Breast epithelium (tissue), 4 donors: ENCODE results near the gene ST8SIA5. TPM values are rescaled to one million over a fixed set of nuclear protein-coding genes. Genes with fewer than 3 reads are reported as not detected.
"Not testable (repeated sequence)": the region's sequence is repeated elsewhere in the genome, so short reads cannot be mapped to it uniquely, and the experiment has no call there.

Experiments
- DNase-seq, 2 donors: peaks; one replicate each; pipeline ENCODE4 v3.0.0-alpha.2; 2019; ENCODE audit warnings: low spot score in 2 of 2
- H3K27ac ChIP-seq, 2 donors: fragments of 200-600 bp; sonication (generic) in 1 of 2; one replicate each; pipeline ENCODE4 v1.5.1; 2016 to 2019; ENCODE audit warnings: mild to moderate bottlenecking in 1 of 2
- H3K27me3 ChIP-seq, 2 donors: fragments of 200-600 bp; sonication (generic) in 1 of 2; one replicate each; pipeline versions ENCODE4 v1.5.1 to v1.6.0; 2017 to 2019; ENCODE audit warnings: control low read depth in 1 of 2, mild to moderate bottlenecking in 1 of 2
- H3K36me3 ChIP-seq: fragments of 200-600 bp; one replicate; pipeline ENCODE4 v1.5.1; 2019
- H3K4me1 ChIP-seq, 2 donors: fragments of 200-600 bp; sonication (generic); one replicate each; pipeline ENCODE4 v1.5.1; 2016 to 2019; ENCODE audit warnings: control low read depth in 1 of 2
- H3K4me3 ChIP-seq, 3 donors: fragments of 200-600 bp; sonication (generic); 1 replicate in 2 of 3; 2 replicates in 1 of 3; pipeline ENCODE4 v1.5.1; 2016 to 2019; ENCODE audit warnings: mild to moderate bottlenecking in 3 of 3, moderate library complexity in 2 of 3
- H3K9me3 ChIP-seq, 2 donors: fragments of 200-600 bp; sonication (generic) in 1 of 2; one replicate each; pipeline ENCODE4 v1.5.1; 2016 to 2019; ENCODE audit warnings: control low read depth in 1 of 2
- CTCF ChIP-seq, 3 donors: fragments of 450-650 bp; IDR thresholded peaks; one replicate each; pipeline ENCODE4 v1.5.1; 2016 to 2017; ENCODE audit warnings: antibody characterized with exemption in 3 of 3, mild to moderate bottlenecking in 3 of 3, moderate library complexity in 3 of 3
- POLR2A ChIP-seq: fragments of 450-650 bp; IDR thresholded peaks from one replicate; pipeline ENCODE4 v1.6.1; 2016; ENCODE audit warnings: antibody characterized with exemption, mild to moderate bottlenecking, moderate library complexity
- POLR2AphosphoS5 ChIP-seq, 3 donors: sonication (generic); formaldehyde crosslinking; IDR thresholded peaks; one replicate each; pipeline ENCODE4 v1.6.1; 2017; ENCODE audit warnings: antibody characterized with exemption in 3 of 3
- intact Hi-C: fragments of 100-400 bp; cut with DNase I; formaldehyde crosslinking; loops from one replicate; pipeline ENCODE4 v1.15.1; 2023; ENCODE audit warnings: low total_unique reads
- total RNA-seq, 3 donors: library from RNA; depleted of rRNA; stranded (reverse); fragments of >200 nt; gene quantifications; one replicate each; pipeline ENCODE4 v1.1.0, GENCODE V29; 2016

ST8SIA5 gene
- total RNA-seq = under 1 TPM in 2 of 3 donors, not detected in 1; 0.29 to 0.33 TPM

- Histone ChIP-seq H3K9me3 (no peaks in the 10 kb centered on the region), H3K4me3 (peak within 1 kb of the TSS in 2 of 3 donors; percentile 37 to 53), H3K36me3 (no peaks in the 10 kb centered on the region), H3K27me3 (peaks cover 0 to 45% of the 10 kb centered on the region in 2 donors), H3K27ac (no peak within 1 kb of the TSS), H3K4me1 (no peaks in the 10 kb centered on the region)
- DNase-seq = no peak
- intact Hi-C loops = no loop called here
- TF ChIP-seq POLR2A (no peak), CTCF (IDR thresholded peaks at IDR 0.05) (no peak), POLR2AphosphoS5 (IDR thresholded peaks at IDR 0.05) (no peak)
These were observed at the start of gene ST8SIA5 for GRCh38 chr18:46756559-46757201. Gene ST8SIA5 (minus strand): TSS chr18:46757053. CDS start chr18:46756508, 545 bp downstream.

GRCh38 chr18:46795945-46796344 lies 39.1 kb upstream of the ST8SIA5 start:
- DNase-seq, H3K36me3 ChIP-seq, intact Hi-C loops, H3K4me1 ChIP-seq, H3K4me3 ChIP-seq, H3K27ac ChIP-seq, H3K9me3 ChIP-seq, H3K27me3 ChIP-seq: not testable (repeated sequence)

- intact Hi-C loops = no loop called here
- H3K27me3 ChIP-seq = no peaks in the 10 kb centered on the region
- no peaks in the 10 kb centered on the region for H3K4me1 ChIP-seq
- no peak for DNase-seq
- H3K4me3 ChIP-seq = no peak overlapping the region
- H3K9me3 ChIP-seq = no peaks in the 10 kb centered on the region
- TF ChIP-seq POLR2AphosphoS5 (IDR thresholded peaks at IDR 0.05) = no peak
- TF ChIP-seq CTCF (IDR thresholded peaks at IDR 0.05) = no peak
- no peak for TF ChIP-seq POLR2A
- no peak overlapping the region for H3K27ac ChIP-seq
- no peaks in the 10 kb centered on the region for H3K36me3 ChIP-seq
These were observed 37.8 kb upstream of the ST8SIA5 start for GRCh38 chr18:46794607-46795006.

GRCh38 chr18:46793565-46793964 lies 36.7 kb upstream of the ST8SIA5 start:
- no peak overlapping the region for H3K27ac ChIP-seq
- no peaks in the 10 kb centered on the region for H3K9me3 ChIP-seq
- H3K4me3 ChIP-seq = no peak overlapping the region
- no peak for TF ChIP-seq POLR2AphosphoS5 (IDR thresholded peaks at IDR 0.05)
- TF ChIP-seq CTCF (IDR thresholded peaks at IDR 0.05) = no peak
- no peak for TF ChIP-seq POLR2A
- DNase-seq = no peak
- no peaks in the 10 kb centered on the region for H3K4me1 ChIP-seq
- no peaks in the 10 kb centered on the region for H3K27me3 ChIP-seq
- no peaks in the 10 kb centered on the region for H3K36me3 ChIP-seq
- intact Hi-C loops = no loop called here

- Histone ChIP-seq H3K9me3 (peaks cover 6 to 12% of the 10 kb centered on the region in 2 donors), H3K27ac (no peak overlapping the region), H3K36me3 (no peaks in the 10 kb centered on the region), H3K4me1 (no peaks in the 10 kb centered on the region), H3K4me3 (no peak overlapping the region), H3K27me3 (no peaks in the 10 kb centered on the region)
- TF ChIP-seq POLR2AphosphoS5 (IDR thresholded peaks at IDR 0.05) (no peak), POLR2A (no peak), CTCF (IDR thresholded peaks at IDR 0.05) (no peak)
- DNase-seq = no peak
- intact Hi-C loops = no loop called here
These were observed 32.2 kb upstream of the ST8SIA5 start for GRCh38 chr18:46789088-46789487.
